Subcutaneous adipose tissue (tissue), 4 donors: ENCODE data around the gene STRBP. TPM values are rescaled to one million over a fixed set of nuclear protein-coding genes. Genes with fewer than 3 reads are reported as not detected.

Experiments
- CTCF ChIP-seq: fragments of 450-650 bp; IDR thresholded peaks from one replicate; pipeline ENCODE4 v1.5.1; 2016; ENCODE audit warnings: low read depth, mild to moderate bottlenecking, control low read depth, antibody characterized with exemption, moderate library complexity
- total RNA-seq, 4 donors: library from RNA; depleted of rRNA; stranded (reverse); fragments of >200 nt; gene quantifications; one replicate each; pipeline ENCODE4 v1.1.0, GENCODE V29; 2016

The STRBP gene
- total RNA-seq, 4 donors from 2014 or later, result 6.6 to 11.3 (median 10.0) TPM

- TF ChIP-seq CTCF, result no peak
Observed at GRCh38 chr9:123310551-123311249, 42.3 kb upstream of the STRBP start.

GRCh38 chr9:123309611-123310010, 41.2 kb upstream of the STRBP start:
- TF ChIP-seq CTCF, result no peak

DNA sequence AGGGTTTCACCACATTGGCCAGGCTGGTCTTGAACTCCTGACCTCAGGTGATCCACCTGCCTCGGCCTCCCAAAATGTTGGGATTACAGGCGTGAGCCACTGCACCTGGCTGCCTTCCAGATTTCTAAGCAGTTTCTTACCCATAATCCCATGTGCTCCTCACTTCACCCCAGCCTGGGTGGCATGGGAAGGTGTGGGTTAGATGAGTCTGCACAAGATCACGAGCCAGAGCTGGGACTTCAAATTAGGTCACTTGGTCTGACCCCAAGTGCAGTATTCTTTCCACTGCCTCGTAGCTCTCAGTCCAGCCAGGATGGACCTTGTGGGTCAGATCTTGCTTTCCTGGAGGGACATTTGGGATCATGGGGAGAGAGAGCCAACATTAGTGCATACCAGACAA, 37.5 kb upstream of the STRBP start:
- no peak for TF ChIP-seq CTCF

- no peak for TF ChIP-seq CTCF
Observed at GRCh38 chr9:123304340-123304691, 35.9 kb upstream of the STRBP start.

- TF ChIP-seq CTCF, result no peak
Observed at GRCh38 chr9:123302348-123303214, 34.2 kb upstream of the STRBP start.

GRCh38 chr9:123300554-123300953, 32.2 kb upstream of the STRBP start:
- TF ChIP-seq CTCF, result no peak

DNA sequence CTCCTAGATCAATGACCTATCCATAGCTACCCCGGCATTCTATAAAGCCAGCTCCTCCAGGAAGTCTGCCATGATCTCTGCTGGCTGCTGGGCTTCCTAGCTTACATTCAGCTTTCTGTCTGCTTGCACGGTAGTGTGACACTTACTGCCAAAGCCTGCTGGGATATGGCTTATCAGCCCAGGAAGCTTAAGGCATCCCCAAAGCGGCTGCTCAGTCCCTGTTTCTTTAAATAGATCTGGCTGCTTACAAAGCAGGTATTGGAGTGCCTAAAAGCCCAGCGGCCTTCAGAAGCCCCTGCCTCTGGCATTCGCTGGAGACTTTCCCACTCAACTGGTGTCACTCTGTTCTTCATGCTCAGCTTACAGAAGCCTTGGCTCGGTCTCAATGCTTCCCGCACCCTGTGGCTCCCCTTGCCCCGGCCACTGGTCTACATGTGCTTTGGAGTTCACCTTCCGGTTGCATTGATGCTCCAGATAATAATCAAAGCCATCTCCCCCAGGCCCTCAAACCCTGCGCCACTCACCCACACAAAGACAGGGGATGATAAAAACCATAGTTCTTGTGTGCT, 31.3 kb upstream of the STRBP start:
- no peak for TF ChIP-seq CTCF
